Fibroblast of skin of back (primary cell): Measurements from ENCODE around the gene IFI27L1.

Experiments
- DNase-seq: peaks from one replicate; pipeline ENCODE4 v3.0.0-alpha.2; 2013

Gene IFI27L1

GRCh38 chr14:94138251-94138650, 57.1 kb downstream of the IFI27L1 start:
- no peak for DNase-seq

- no peak for DNase-seq
Observed at GRCh38 chr14:94139006-94139405, 57.9 kb downstream of the IFI27L1 start.

- DNase-seq: no peak
Observed at GRCh38 chr14:94139421-94139820, 58.3 kb downstream of the IFI27L1 start.

GRCh38 chr14:94142247-94142646, 61.1 kb downstream of the IFI27L1 start:
- no peak for DNase-seq

- no peak for DNase-seq
Observed at GRCh38 chr14:94142836-94143235, 61.7 kb downstream of the IFI27L1 start.

GRCh38 chr14:94143239-94143638, 62.1 kb downstream of the IFI27L1 start:
- no peak for DNase-seq

- DNase-seq: no peak
Observed at GRCh38 chr14:94143711-94144110, 62.6 kb downstream of the IFI27L1 start.

- DNase-seq: no peak
Observed at GRCh38 chr14:94144765-94145164, 63.7 kb downstream of the IFI27L1 start.

- DNase-seq: no peak
Observed at GRCh38 chr14:94145902-94146527, 64.9 kb downstream of the IFI27L1 start.
